DLD1 (cell line): ENCODE measurements around the gene ING2.
"Not testable (repeated sequence)": the region's sequence is repeated elsewhere in the genome, so short reads cannot be mapped to it uniquely, and the experiment has no call there.

ENCODE experiments used
- in situ Hi-C: cut with HindIII; loops from 2 replicates; pipeline ENCODE4 v1.10.0; 2017; ENCODE audit warnings: low sequenced_read_pairs

The ING2 gene, protein sequence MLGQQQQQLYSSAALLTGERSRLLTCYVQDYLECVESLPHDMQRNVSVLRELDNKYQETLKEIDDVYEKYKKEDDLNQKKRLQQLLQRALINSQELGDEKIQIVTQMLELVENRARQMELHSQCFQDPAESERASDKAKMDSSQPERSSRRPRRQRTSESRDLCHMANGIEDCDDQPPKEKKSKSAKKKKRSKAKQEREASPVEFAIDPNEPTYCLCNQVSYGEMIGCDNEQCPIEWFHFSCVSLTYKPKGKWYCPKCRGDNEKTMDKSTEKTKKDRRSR

GRCh38 chr4:183504930-183505610 lies at the start of gene ING2:
Gene ING2 (plus strand): TSS chr4:183505058. CDS start chr4:183505196, 138 bp downstream.
- in situ Hi-C loops, result no loop called here

DNA sequence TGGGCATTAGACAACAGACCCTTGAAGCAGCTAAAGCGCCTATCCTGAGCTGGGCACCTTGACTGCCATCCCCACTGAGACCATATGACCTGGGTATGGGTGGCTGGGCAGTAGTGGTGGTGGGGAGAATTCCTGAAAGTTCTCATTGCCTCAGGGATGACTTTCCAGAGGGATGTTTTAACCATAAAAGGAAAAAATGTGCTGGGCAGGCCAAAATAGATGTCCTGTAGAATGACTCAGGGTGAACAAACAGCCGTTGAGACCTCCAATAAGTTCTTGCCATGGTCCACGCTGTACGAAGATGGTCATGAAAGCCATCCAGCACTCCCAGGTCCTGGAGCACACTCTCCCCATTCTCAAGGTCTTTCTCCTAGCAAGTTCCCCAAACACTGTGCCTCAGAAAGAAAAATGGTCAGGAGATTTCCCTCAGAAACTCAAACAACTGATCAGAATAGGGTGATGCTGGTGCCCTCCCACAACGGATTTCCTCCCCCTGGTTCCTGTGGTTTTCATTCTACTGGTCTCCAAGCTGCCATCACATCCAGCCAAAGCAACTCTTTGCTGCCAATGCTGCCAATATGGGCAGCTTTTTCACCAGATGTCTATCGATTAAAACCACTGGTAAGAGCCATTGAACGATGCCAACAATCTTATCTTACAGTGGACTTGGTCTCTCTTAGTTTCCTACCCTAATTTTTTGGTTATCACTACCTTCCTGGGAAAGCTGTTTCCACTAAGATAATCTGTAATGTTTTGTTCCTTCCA lies 49.2 kb upstream of the ING2 start:
- in situ Hi-C loops, result no loop called here

DNA sequence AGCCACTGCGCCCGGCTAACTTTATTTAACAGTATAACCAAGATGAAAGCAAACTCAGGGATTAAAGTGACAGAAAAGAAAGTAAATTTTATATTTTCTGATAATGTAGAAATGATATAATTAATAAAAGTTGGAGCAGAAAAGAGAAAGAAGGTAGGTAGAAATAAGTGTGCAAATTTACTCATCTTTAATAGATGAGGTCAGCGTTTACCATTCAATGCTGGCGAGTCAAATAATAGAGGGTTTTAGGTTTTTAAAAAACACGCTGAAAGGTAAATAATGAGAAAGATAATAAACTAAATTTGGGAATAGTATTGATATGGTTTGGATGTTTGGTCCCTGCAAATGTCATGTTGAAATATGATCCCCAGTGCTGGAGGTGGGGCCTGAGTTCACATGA lies 46.9 kb upstream of the ING2 start:
- in situ Hi-C loops, result no loop called here

GRCh38 chr4:183463903-183464619 lies 40.8 kb upstream of the ING2 start:
- in situ Hi-C loops, result not testable (repeated sequence)

- in situ Hi-C loops, result not testable (repeated sequence)
These were observed 39.0 kb upstream of the ING2 start for GRCh38 chr4:183465879-183466278.

DNA sequence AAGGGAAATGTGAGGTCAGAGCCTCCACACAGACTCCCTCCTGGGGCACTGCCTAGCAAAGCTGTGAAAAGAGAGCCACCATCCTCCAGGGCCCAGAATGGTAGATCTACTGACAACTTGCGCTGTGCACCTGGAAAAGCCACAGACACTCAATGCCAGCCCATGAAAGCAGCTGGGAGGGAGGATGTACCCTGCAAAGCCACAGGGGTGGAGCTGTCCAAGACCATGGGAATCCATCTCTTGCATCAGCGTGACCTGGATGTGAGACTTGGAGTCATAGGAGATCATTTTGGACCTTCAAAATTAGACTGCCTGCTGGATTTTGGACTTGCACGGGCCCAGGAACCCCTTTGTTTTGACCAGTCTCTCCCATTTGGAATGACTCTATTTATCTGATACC lies 37.6 kb upstream of the ING2 start:
- in situ Hi-C loops, result no loop called here

GRCh38 chr4:183468210-183469095 lies 36.4 kb upstream of the ING2 start:
- in situ Hi-C loops, result no loop called here

DNA sequence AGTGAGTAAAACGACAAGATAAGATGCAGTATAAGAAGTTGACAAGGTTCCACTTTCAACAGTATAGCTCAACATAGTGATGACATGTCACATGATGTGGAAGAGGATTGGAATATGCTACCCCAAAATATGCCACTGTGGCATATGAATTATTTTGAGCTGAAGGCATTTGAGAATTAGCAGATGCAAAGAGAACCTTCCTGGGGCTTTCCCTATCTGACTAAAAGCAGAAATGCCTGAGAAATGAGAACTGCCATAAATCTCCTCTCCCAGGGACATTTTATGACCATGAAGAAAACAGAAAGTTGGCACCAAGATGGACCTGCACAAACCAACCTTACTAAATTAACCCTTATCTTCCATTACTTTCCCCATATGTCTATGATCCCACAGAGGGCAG lies 35.6 kb upstream of the ING2 start:
- in situ Hi-C loops, result no loop called here

GRCh38 chr4:183469936-183470335 lies 34.9 kb upstream of the ING2 start:
- in situ Hi-C loops, result no loop called here

DNA sequence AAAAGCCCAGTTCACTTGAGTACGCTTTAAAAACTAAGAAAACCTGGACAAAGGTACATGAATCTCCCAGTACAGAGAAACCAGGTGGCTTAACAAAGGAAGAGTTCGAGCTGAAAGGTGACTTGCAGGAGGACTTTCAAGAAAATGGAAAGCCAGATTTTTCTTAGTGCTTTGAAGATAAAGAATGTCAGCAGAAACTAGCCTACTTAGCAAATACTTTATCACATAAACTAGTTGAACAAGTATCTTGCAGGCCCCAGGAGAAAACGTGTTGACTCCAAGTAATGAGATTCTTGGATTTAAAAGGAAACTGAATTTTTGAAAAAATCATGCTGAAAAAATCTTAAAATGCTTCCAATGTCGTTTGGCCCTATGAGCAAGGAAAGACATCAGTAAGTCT lies 34.0 kb upstream of the ING2 start:
- in situ Hi-C loops, result no loop called here

- in situ Hi-C loops, result no loop called here
These were observed 32.7 kb upstream of the ING2 start for GRCh38 chr4:183471946-183472708.

DNA sequence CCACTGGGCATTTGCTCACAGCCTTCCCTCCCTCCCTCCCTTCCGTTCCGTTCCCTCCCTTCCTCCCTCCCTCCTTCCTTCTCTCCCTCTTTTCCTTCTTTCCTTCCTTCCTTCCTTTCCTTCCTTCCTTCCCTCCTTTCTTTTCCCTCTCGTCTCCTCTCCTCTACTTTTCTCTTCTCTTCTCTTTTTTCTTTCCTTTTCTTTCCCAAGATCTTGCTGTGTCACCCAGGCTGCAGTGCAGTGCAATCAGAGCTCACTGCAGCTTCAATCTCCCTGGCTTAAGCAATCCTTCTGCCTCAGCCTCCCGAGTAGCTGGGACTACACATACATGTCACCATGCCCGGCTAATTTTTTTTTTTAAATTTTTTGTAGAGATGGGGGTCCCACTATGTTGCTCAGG lies 26.7 kb upstream of the ING2 start:
- in situ Hi-C loops, result no loop called here

GRCh38 chr4:183478926-183479325 lies 25.9 kb upstream of the ING2 start:
- in situ Hi-C loops, result no loop called here

- in situ Hi-C loops, result not testable (repeated sequence)
These were observed 22.3 kb upstream of the ING2 start for GRCh38 chr4:183482515-183483095.

DNA sequence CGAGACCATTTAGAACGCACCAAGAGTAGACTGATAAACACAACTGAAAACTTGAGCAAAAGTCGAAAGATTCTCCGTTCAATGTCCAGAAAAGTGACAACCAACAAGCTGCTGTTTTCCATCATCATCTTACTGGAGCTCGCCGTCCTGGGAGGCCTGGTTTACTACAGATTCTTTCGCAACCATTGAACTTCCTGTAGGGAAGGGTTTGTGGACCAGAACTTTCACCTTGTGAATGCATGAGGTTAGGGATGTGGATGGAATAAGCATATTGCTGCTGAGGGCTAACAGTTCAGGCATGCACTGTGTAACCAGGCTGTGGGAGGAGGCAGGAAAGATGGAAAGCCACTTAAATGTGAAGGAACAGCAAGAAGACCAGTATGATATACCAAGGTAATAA lies 20.9 kb upstream of the ING2 start:
- in situ Hi-C loops, result no loop called here

DNA sequence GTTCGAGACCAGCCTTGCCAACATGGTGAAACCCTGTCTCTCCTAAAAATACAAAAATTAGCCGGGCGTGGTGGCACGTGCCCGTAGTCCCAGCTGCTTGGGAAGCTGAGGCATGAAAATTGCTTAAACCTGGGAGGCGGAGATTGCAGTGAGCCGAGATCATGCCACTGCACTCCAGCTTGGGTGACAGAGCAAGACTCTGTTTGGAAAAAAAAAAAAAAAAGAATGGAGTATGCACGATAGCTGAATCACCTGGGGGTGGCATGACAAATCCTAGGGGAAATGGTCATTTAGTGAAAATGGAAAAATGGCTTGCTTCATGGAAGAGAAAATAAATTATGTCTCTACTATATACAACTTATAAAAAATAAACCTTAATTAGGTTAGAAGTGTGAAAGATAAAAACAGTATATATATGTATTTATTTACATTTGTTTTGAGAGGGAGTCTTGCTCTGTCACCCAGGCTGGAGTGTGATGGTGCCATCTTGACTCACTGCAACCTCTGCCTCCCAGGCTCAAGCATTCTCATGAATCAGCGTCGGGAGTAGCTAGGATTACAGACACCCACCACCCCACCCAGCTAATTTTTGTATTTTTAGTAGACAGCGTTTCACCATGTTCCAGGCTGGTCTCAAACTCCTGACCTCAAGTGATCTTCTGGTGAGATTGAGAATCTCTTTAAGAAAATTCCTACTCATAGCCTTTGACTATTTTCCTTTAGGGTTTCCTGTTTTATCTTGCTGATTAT lies 19.3 kb upstream of the ING2 start:
- in situ Hi-C loops, result no loop called here

GRCh38 chr4:183492791-183493222 lies 12.1 kb upstream of the ING2 start:
- in situ Hi-C loops, result no loop called here

- in situ Hi-C loops, result no loop called here
These were observed 11.6 kb upstream of the ING2 start for GRCh38 chr4:183493246-183493645.
